GM18520 (cell line): ENCODE measurements around the gene LIMS3.
"Not testable (repeated sequence)": the region's sequence is repeated elsewhere in the genome, so short reads cannot be mapped to it uniquely, and the experiment has no call there.

Experiments used
- ATAC-seq: cut with Tn5 transposase; IDR thresholded peaks from one replicate; pipeline ENCODE4 v1.9.1; 2021; ENCODE audit not compliant: unreplicated experiment

The LIMS3 gene

GRCh38 chr2:109921543-109922384, 23.3 kb downstream of the LIMS3 start:
- not testable (repeated sequence) for ATAC-seq

- ATAC-seq = not testable (repeated sequence)
Observed at GRCh38 chr2:109924481-109924880, 26.0 kb downstream of the LIMS3 start.

GRCh38 chr2:109927803-109928202, 29.3 kb downstream of the LIMS3 start:
- ATAC-seq = not testable (repeated sequence)

- ATAC-seq = not testable (repeated sequence)
Observed at GRCh38 chr2:109929222-109929621, 30.7 kb downstream of the LIMS3 start.

GRCh38 chr2:109936534-109936933, 38.0 kb downstream of the LIMS3 start:
- not testable (repeated sequence) for ATAC-seq

- ATAC-seq = not testable (repeated sequence)
Observed at GRCh38 chr2:109945362-109945761, 46.9 kb downstream of the LIMS3 start.

- ATAC-seq = not testable (repeated sequence)
Observed at GRCh38 chr2:109947262-109947958, 48.9 kb downstream of the LIMS3 start.

- not testable (repeated sequence) for ATAC-seq
Observed at GRCh38 chr2:109947959-109948520, 49.6 kb downstream of the LIMS3 start.

GRCh38 chr2:109950146-109950843, 51.8 kb downstream of the LIMS3 start:
- ATAC-seq = not testable (repeated sequence)

GRCh38 chr2:109963942-109964341, 65.5 kb downstream of the LIMS3 start:
- not testable (repeated sequence) for ATAC-seq

- ATAC-seq = not testable (repeated sequence)
Observed at GRCh38 chr2:109965482-109965881, 67.0 kb downstream of the LIMS3 start.

GRCh38 chr2:109966107-109966736, 67.7 kb downstream of the LIMS3 start:
- ATAC-seq = not testable (repeated sequence)

GRCh38 chr2:109966858-109967257, 68.4 kb downstream of the LIMS3 start:
- not testable (repeated sequence) for ATAC-seq

GRCh38 chr2:109969864-109970263, 71.4 kb downstream of the LIMS3 start:
- not testable (repeated sequence) for ATAC-seq

GRCh38 chr2:109971710-109972109, 73.2 kb downstream of the LIMS3 start:
- not testable (repeated sequence) for ATAC-seq
